HL-60 (cell line): Measurements from ENCODE around the gene SLC9B1.

ENCODE experiments used
- POLR2AphosphoS5 ChIP-seq: IDR thresholded peaks from 2 replicates; pipeline ENCODE4 v1.6.1; 2012; ENCODE audit warnings: low read depth
- TF ChIP-seq, protein P1 (sequence below): IDR thresholded peaks from one replicate; pipeline ENCODE4 v1.5.1; 2011; ENCODE audit warnings: low read length, control low read depth, inconsistent platforms; ENCODE audit not compliant: insufficient read depth

DNA sequence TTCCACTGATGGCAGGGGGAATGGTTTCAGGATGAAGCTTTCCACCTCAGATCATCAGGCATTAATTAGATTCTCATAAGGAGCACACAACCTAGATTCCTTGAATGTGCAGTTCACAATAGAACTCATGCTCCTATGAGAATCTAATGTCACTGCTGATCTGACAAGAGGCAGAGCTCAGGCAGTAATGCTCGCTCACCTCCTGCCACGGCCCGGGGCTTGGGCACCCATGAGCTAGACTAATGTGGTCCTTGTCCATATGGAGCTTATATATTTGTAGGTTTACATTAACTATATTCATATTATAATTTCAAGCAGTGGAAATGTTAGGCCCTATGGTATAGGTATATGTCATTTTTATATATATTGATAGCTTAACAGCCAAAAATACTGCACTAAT is 32.6 kb upstream of the SLC9B1 start:
- TF ChIP-seq, protein P1, sequence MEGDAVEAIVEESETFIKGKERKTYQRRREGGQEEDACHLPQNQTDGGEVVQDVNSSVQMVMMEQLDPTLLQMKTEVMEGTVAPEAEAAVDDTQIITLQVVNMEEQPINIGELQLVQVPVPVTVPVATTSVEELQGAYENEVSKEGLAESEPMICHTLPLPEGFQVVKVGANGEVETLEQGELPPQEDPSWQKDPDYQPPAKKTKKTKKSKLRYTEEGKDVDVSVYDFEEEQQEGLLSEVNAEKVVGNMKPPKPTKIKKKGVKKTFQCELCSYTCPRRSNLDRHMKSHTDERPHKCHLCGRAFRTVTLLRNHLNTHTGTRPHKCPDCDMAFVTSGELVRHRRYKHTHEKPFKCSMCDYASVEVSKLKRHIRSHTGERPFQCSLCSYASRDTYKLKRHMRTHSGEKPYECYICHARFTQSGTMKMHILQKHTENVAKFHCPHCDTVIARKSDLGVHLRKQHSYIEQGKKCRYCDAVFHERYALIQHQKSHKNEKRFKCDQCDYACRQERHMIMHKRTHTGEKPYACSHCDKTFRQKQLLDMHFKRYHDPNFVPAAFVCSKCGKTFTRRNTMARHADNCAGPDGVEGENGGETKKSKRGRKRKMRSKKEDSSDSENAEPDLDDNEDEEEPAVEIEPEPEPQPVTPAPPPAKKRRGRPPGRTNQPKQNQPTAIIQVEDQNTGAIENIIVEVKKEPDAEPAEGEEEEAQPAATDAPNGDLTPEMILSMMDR: no peak
- no peak for TF ChIP-seq POLR2AphosphoS5
